ENCODE measurements around the gene LTA. TPM values are rescaled to one million over a fixed set of nuclear protein-coding genes. Genes with fewer than 3 reads are reported as not detected.

Gene LTA
- total RNA-seq, 1 donor from 2014 or later: not detected

- Mint-ChIP-seq H3K4me1 (ENCODE audit: unreplicated experiment) (peaks cover 18% of the 10 kb centered on the region), H3K9me3 (ENCODE audit: unreplicated experiment) (no peaks in the 10 kb centered on the region), H3K27me3 (ENCODE audit: unreplicated experiment) (no peaks in the 10 kb centered on the region), H3K27ac (ENCODE audit: unreplicated experiment) (peak overlapping the region; percentile 92), H3K4me3 (ENCODE audit: unreplicated experiment) (peak overlapping the region; percentile 80), H3K36me3 (ENCODE audit: unreplicated experiment) (peaks cover 37% of the 10 kb centered on the region)
- no peak for DNase-seq (ENCODE audit: extremely low spot score, unreplicated experiment)
- no peak for TF ChIP-seq CTCF (IDR thresholded peaks at IDR 0.05)
These were observed 50.6 kb downstream of the LTA start for GRCh38 chr6:31622684-31623091.

Other genes with a start within 250 kb of the LTA start
- gene HLA-B, start 215.1 kb upstream of the LTA start, total RNA-seq: 642 and 768 TPM in 2 replicates
- gene MICA, start 168.7 kb upstream of the LTA start, total RNA-seq: 32.2 and 33.0 TPM in 2 replicates
- 12.1 and 13.8 TPM in 2 replicates for gene MICB, start 74.1 kb upstream of the LTA start, total RNA-seq
- not detected in 2 replicates for gene MCCD1, start 43.3 kb upstream of the LTA start, total RNA-seq
- gene DDX39B, start 30.3 kb upstream of the LTA start, total RNA-seq: 315 and 331 TPM in 2 replicates
- 8.8 and 9.0 TPM in 2 replicates for gene ATP6V1G2, start 25.7 kb upstream of the LTA start, total RNA-seq
- 28.7 and 33.2 TPM in 2 replicates for gene NFKBIL1, start 24.7 kb upstream of the LTA start, total RNA-seq
- not detected in 2 replicates for gene TNF, start 3.3 kb downstream of the LTA start, total RNA-seq
- not detected in 2 replicates for gene LTB, start 10.1 kb downstream of the LTA start, total RNA-seq
- not detected in 2 replicates for gene LST1, start 14.0 kb downstream of the LTA start, total RNA-seq
- gene NCR3, start 20.7 kb downstream of the LTA start, total RNA-seq: not detected in 2 replicates
- gene AIF1, start 42.9 kb downstream of the LTA start, total RNA-seq: not detected in 2 replicates
- 189 and 205 TPM in 2 replicates for gene PRRC2A, start 48.4 kb downstream of the LTA start, total RNA-seq
- 382 and 386 TPM in 2 replicates for gene BAG6, start 80.4 kb downstream of the LTA start, total RNA-seq
- gene APOM, start 83.6 kb downstream of the LTA start, total RNA-seq: 2.2 and 4.0 TPM in 2 replicates
- 21.5 and 23.0 TPM in 2 replicates for gene C6orf47, start 88.5 kb downstream of the LTA start, total RNA-seq
- gene GPANK1, start 92.7 kb downstream of the LTA start, total RNA-seq: 17.0 and 18.7 TPM in 2 replicates
- gene CSNK2B, start 93.8 kb downstream of the LTA start, total RNA-seq: 142 and 163 TPM in 2 replicates
- 14.0 and 17.6 TPM in 2 replicates for gene LY6G5B, start 97.7 kb downstream of the LTA start, total RNA-seq
- 3.9 and 5.0 TPM in 2 replicates for gene LY6G5C, start 108.8 kb downstream of the LTA start, total RNA-seq
- 46.6 and 50.5 TPM in 2 replicates for gene ABHD16A, start 131.0 kb downstream of the LTA start, total RNA-seq
- not detected in 2 replicates for gene LY6G6F, start 134.6 kb downstream of the LTA start, total RNA-seq
- not detected in 2 replicates for gene LY6G6D, start 143.1 kb downstream of the LTA start, total RNA-seq
- gene LY6G6C, start 149.5 kb downstream of the LTA start, total RNA-seq: not detected in 2 replicates
- not detected in 2 replicates for gene MPIG6B, start 151.1 kb downstream of the LTA start, total RNA-seq
- 91.4 and 96.3 TPM in 2 replicates for gene DDAH2, start 157.0 kb downstream of the LTA start, total RNA-seq
- gene CLIC1, start 164.2 kb downstream of the LTA start, total RNA-seq: 230 and 242 TPM in 2 replicates
- 18.4 and 20.9 TPM in 2 replicates for gene MSH5, start 167.7 kb downstream of the LTA start, total RNA-seq
- 2.5 and 3.4 TPM in 2 replicates for gene SAPCD1, start 190.4 kb downstream of the LTA start, total RNA-seq
- gene VWA7, start 205.0 kb downstream of the LTA start, total RNA-seq: 0.50 and 0.94 TPM in 2 replicates
- gene VARS1, start 223.5 kb downstream of the LTA start, total RNA-seq: 73.0 and 73.4 TPM in 2 replicates
- 50.6 and 54.3 TPM in 2 replicates for gene LSM2, start 234.7 kb downstream of the LTA start, total RNA-seq
- gene HSPA1L, start 243.0 kb downstream of the LTA start, total RNA-seq: 1.1 and 1.7 TPM in 2 replicates
- gene HSPA1A, start 243.3 kb downstream of the LTA start, total RNA-seq: 19.7 and 24.8 TPM in 2 replicates